OCI-LY7 (cell line): ENCODE measurements around the gene DRAM1. TPM values are rescaled to one million over a fixed set of nuclear protein-coding genes. Genes with fewer than 3 reads are reported as not detected.

Experiments
- BruUV-seq: library from RNA; stranded (reverse); fragments of 400-500 nt; replicated peaks from 2 replicates; lab custom pipeline; 2021; lab: Mats Ljungman, UMichigan
- CTCF ChIA-PET: fragments of 300-600 bp; sonication (Branson Sonifier 250); formaldehyde crosslinking; loops from one replicate; lab custom pipeline; 2022; ENCODE audit warnings: antibody characterized with exemption; ENCODE audit not compliant: unreplicated experiment; lab: Charles Lee
- POLR2A ChIA-PET: fragments of 300-600 bp; sonication (Branson Sonifier 250); formaldehyde crosslinking; loops from one replicate; lab custom pipeline; 2022; ENCODE audit warnings: antibody characterized with exemption; lab: Charles Lee
- DNase-seq: peaks from one replicate; pipeline ENCODE4 v3.0.0-alpha.2; 2015; ENCODE audit warnings: low spot score
- H2AFZ ChIP-seq: fragments of 200-600 bp; sonication (generic), shearing (Covaris generic); 2 replicates; pipeline ENCODE4 v1.6.1; 2014; ENCODE audit warnings: mild to moderate bottlenecking, antibody characterized with exemption, low read length, moderate library complexity
- H3K27ac ChIP-seq: fragments of 200-600 bp; sonication (generic); 2 replicates; pipeline ENCODE4 v1.5.1; 2014; ENCODE audit warnings: mixed run types, low read depth, mild to moderate bottlenecking, moderate library complexity, low read length, inconsistent platforms; ENCODE audit not compliant: poor library complexity, severe bottlenecking
- H3K36me3 ChIP-seq: fragments of 200-600 bp; sonication (generic); 2 replicates; pipeline ENCODE4 v1.6.1; 2014; ENCODE audit warnings: mild to moderate bottlenecking, antibody characterized with exemption, low read length, moderate library complexity, mixed read lengths; ENCODE audit not compliant: insufficient read depth
- H3K4me1 ChIP-seq: fragments of 200-600 bp; sonication (generic); 2 replicates; pipeline ENCODE4 v1.5.1; 2014; ENCODE audit warnings: mild to moderate bottlenecking, low read length; ENCODE audit not compliant: insufficient read depth, poor library complexity, severe bottlenecking
- H3K4me2 ChIP-seq: fragments of 200-600 bp; sonication (generic); 2 replicates; pipeline ENCODE4 v1.6.1; 2014; ENCODE audit warnings: mild to moderate bottlenecking, low read length
- H3K4me3 ChIP-seq: fragments of 200-600 bp; sonication (generic); 2 replicates; pipeline ENCODE4 v1.5.1; 2014; ENCODE audit warnings: mild to moderate bottlenecking, low read depth, low read length; ENCODE audit not compliant: poor library complexity, severe bottlenecking
- H3K79me2 ChIP-seq: fragments of 200-600 bp; sonication (generic); 2 replicates; pipeline ENCODE4 v1.6.1; 2016; ENCODE audit warnings: low read depth, mild to moderate bottlenecking, low read length, moderate library complexity, mixed read lengths; ENCODE audit not compliant: insufficient read depth
- H3K9me2 ChIP-seq: fragments of 200-600 bp; sonication (generic); 2 replicates; pipeline ENCODE4 v1.6.1; 2016; ENCODE audit warnings: mild to moderate bottlenecking, low read length, mixed read lengths; ENCODE audit not compliant: insufficient read depth
- H3K9me3 ChIP-seq: fragments of 200-600 bp; sonication (generic); 2 replicates; pipeline ENCODE4 v1.6.1; 2014; ENCODE audit warnings: mild to moderate bottlenecking, mixed run types, low read length, mixed read lengths
- H4K20me1 ChIP-seq: fragments of 200-600 bp; sonication (generic); 2 replicates; pipeline ENCODE4 v1.6.1; 2014; ENCODE audit warnings: mild to moderate bottlenecking, antibody characterized with exemption, low read length, moderate library complexity, mixed read lengths; ENCODE audit not compliant: insufficient read depth
- EZH2phosphoT487 ChIP-seq: fragments of 200-600 bp; sonication (generic); IDR thresholded peaks from 2 replicates; pipeline ENCODE4 v1.6.1; 2018; ENCODE audit warnings: low read depth, borderline replicate concordance, mild to moderate bottlenecking, mixed run types, antibody characterized with exemption, low read length, moderate library complexity, mixed read lengths
- intact Hi-C: fragments of 100-400 bp; cut with micrococcal nuclease; formaldehyde crosslinking; loops from one replicate; pipeline ENCODE4 v1.10.0; 2022; ENCODE audit not compliant: unreplicated experiment
- total RNA-seq, 2 experiments: library from RNA; depleted of rRNA in 1 of 2; stranded (reverse); fragments of >200 nt in 1 of 2; shearing (Covaris generic) in 1 of 2; gene quantifications; 2 replicates each; pipeline ENCODE4 v1.2.3, GENCODE V29; 2014 to 2022
- TF ChIP-seq, protein P1 (sequence below): fragments of 200-600 bp; sonication (generic); conservative IDR thresholded peaks from 2 replicates; pipeline ENCODE4 v1.5.1; 2014; ENCODE audit warnings: mild to moderate bottlenecking, antibody characterized with exemption, low read length, moderate library complexity, mixed read lengths

Gene DRAM1
- total RNA-seq, 2 experiments from 2014 or later = not detected

GRCh38 chr12:101906226-101906625 lies 28.8 kb downstream of the DRAM1 start:
- no peak for DNase-seq
- no peaks in the 10 kb centered on the region for H3K9me3 ChIP-seq
- BruUV-seq = no TSS peak
- ChIA-PET POLR2A (interaction anchor here (1.2 kb wide), 1 partner anchor 9 kb away, joined by 3 read pairs; no protein-coding TSS in a partner anchor), CTCF (interaction anchor here (1.1 kb wide), 1 partner anchor 134 kb away, joined by 3 read pairs; no protein-coding TSS in a partner anchor)
- intact Hi-C loops = no loop called here
- no peaks in the 10 kb centered on the region for H3K79me2 ChIP-seq
- H4K20me1 ChIP-seq = no peaks in the 10 kb centered on the region
- no peak overlapping the region for H3K4me3 ChIP-seq
- H3K36me3 ChIP-seq = no peaks in the 10 kb centered on the region
- no peak overlapping the region for H2AFZ ChIP-seq
- TF ChIP-seq EZH2phosphoT487 = no peak
- TF ChIP-seq, protein P1, sequence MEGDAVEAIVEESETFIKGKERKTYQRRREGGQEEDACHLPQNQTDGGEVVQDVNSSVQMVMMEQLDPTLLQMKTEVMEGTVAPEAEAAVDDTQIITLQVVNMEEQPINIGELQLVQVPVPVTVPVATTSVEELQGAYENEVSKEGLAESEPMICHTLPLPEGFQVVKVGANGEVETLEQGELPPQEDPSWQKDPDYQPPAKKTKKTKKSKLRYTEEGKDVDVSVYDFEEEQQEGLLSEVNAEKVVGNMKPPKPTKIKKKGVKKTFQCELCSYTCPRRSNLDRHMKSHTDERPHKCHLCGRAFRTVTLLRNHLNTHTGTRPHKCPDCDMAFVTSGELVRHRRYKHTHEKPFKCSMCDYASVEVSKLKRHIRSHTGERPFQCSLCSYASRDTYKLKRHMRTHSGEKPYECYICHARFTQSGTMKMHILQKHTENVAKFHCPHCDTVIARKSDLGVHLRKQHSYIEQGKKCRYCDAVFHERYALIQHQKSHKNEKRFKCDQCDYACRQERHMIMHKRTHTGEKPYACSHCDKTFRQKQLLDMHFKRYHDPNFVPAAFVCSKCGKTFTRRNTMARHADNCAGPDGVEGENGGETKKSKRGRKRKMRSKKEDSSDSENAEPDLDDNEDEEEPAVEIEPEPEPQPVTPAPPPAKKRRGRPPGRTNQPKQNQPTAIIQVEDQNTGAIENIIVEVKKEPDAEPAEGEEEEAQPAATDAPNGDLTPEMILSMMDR = no peak
- H3K9me2 ChIP-seq = no peaks in the 10 kb centered on the region
- no peak overlapping the region for H3K27ac ChIP-seq
- H3K4me1 ChIP-seq = peaks cover 13% of the 10 kb centered on the region
- no peak overlapping the region for H3K4me2 ChIP-seq

- TF ChIP-seq EZH2phosphoT487 = no peak
- TF ChIP-seq, protein P1 = no peak
- CTCF ChIA-PET = no interaction called here
- no TSS peak for BruUV-seq
- H4K20me1 ChIP-seq = no peaks in the 10 kb centered on the region
- no peaks in the 10 kb centered on the region for H3K79me2 ChIP-seq
- intact Hi-C loops = no loop called here
- H3K4me1 ChIP-seq = peaks cover 13% of the 10 kb centered on the region
- H3K27ac ChIP-seq = no peak overlapping the region
- H2AFZ ChIP-seq = no peak overlapping the region
- no peak for DNase-seq
- no peak overlapping the region for H3K4me3 ChIP-seq
- H3K36me3 ChIP-seq = no peaks in the 10 kb centered on the region
- H3K9me3 ChIP-seq = no peaks in the 10 kb centered on the region
- POLR2A ChIA-PET = interaction anchor here (0.7 kb wide), 1 partner anchor 52 kb away, joined by 3 read pairs; no protein-coding TSS in a partner anchor
- H3K9me2 ChIP-seq = no peaks in the 10 kb centered on the region
- no peak overlapping the region for H3K4me2 ChIP-seq
Observed at GRCh38 chr12:101908395-101908794, 31.0 kb downstream of the DRAM1 start.

- no peaks in the 10 kb centered on the region for H3K9me3 ChIP-seq
- TF ChIP-seq EZH2phosphoT487 = no peak
- TF ChIP-seq, protein P1 = no peak
- peak; percentile 23 for DNase-seq
- no peaks in the 10 kb centered on the region for H3K79me2 ChIP-seq
- H2AFZ ChIP-seq = peak overlapping the region; percentile 70
- no TSS peak for BruUV-seq
- H4K20me1 ChIP-seq = no peaks in the 10 kb centered on the region
- intact Hi-C loops = no loop called here
- no peak overlapping the region for H3K27ac ChIP-seq
- H3K9me2 ChIP-seq = no peaks in the 10 kb centered on the region
- peak overlapping the region; percentile 31 for H3K4me3 ChIP-seq
- peak overlapping the region; percentile 56 for H3K4me2 ChIP-seq
- H3K36me3 ChIP-seq = no peaks in the 10 kb centered on the region
- ChIA-PET POLR2A (interaction anchor here (0.6 to 0.9 kb wide), 5 partner anchors 22 to 1876 kb away, joined by 3 to 5 read pairs (median 4); no protein-coding TSS in a partner anchor), CTCF (no interaction called here)
- peaks cover 13% of the 10 kb centered on the region for H3K4me1 ChIP-seq
Observed at GRCh38 chr12:101909646-101910045, 32.3 kb downstream of the DRAM1 start.
